RWPE1 (cell line): ENCODE results near the gene CNOT3.
"Not testable (repeated sequence)": the region's sequence is repeated elsewhere in the genome, so short reads cannot be mapped to it uniquely, and the experiment has no call there.

Source experiments
- CTCF ChIA-PET: fragments of 350-600 bp; sonication (Branson Sonifier 250); formaldehyde crosslinking; extraction: SDS; loops from one replicate; lab custom pipeline; 2021; lab: Yijun Ruan, JAX
- POLR2A ChIA-PET: fragments of 400-600 bp; formaldehyde crosslinking; extraction: SDS; loops from one replicate; lab custom pipeline; 2020; ENCODE audit warnings: antibody characterized with exemption; ENCODE audit not compliant: low non-redundant PET; lab: Yijun Ruan, JAX
- DNase-seq: peaks from one replicate; pipeline ENCODE4 v3.0.0; 2012; ENCODE audit warnings: low spot score
- H3K27ac ChIP-seq: fragments of 450-650 bp; 2 replicates; pipeline ENCODE4 v1.5.1; 2017
- CTCF ChIP-seq: fragments of 450-650 bp; conservative IDR thresholded peaks from 2 replicates; pipeline ENCODE4 v1.5.1; 2017; ENCODE audit warnings: low read depth, mild to moderate bottlenecking

Gene CNOT3

DNA sequence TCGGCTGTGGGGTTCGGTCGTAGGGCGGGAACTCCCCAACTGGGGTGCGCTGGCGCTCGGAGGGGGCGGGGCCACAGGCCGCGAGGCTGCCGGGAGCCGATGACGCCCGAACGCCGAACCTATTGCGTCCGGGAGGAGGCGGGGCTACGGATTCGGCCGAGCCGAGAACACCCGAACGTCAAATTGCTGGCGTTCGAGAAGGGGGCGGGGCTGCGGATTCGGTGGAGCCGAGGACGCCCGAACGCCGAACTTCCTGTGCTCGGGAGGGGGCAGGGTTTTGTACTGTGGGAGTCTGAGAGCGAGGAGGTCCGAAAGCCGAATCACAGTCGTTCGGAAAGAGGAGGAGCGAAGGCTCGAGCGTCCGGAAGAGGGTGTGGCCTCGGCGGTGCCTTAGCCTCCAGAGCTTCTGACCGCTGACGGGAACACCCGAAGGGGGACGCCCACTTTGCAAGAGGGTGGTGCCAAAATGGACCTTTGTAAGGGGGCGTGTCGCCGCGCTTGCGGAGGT lies 53.0 kb downstream of the CNOT3 start:
- ChIA-PET CTCF (interaction anchor here (0.6 kb wide), 1 partner anchor 21 kb away, joined by 5 read pairs; no protein-coding TSS in a partner anchor), POLR2A (interaction anchor here (1.6 to 1.7 kb wide), 2 partner anchors 8 to 10 kb away, joined by 4 to 9 read pairs; partner anchors contain the start of gene RPS9)
- peak overlapping the region; percentile 95 for H3K27ac ChIP-seq
- peak; percentile 89 for DNase-seq
- TF ChIP-seq CTCF: no peak

DNA sequence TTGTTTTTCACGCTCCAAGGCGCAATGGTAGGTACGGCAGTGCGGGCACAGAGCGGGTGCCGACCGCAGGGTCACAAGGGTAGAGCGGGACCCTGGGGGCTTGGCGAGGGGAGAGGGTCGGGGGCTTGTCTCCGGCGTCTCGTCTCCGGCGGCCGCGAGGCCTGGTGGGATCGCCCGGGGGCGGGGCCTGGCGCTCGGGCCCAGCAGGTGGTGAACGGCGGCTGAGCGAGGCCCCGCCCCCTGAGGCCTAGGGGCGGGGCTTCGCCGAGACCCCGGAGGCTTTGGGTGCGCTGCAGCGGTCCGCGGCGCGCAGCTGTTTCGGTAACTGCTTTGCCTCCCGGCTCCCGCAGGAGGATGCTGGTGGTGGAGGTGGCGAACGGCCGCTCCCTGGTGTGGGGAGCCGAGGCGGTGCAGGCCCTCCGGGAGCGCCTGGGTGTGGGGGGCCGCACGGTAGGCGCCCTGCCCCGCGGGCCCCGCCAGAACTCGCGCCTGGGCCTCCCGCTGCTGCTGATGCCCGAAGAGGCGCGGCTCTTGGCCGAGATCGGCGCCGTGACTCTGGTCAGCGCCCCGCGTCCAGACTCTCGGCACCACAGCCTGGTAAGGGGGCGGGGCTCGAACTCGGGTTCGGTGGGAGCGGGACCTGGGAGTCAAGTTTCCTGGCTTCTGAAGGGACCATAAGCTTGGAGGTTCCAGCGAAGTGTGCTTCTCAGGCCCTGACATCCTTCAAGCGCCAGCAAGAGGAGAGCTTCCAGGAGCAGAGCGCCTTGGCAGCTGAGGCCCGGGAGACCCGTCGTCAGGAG lies 53.6 kb downstream of the CNOT3 start, which contains the start of gene TSEN34:
TSEN34 (plus strand) TSS at position 298 of the 800 bp plus-strand sequence; CDS start at position 355, 57 bp downstream.
- CTCF ChIA-PET: interaction anchor here (0.6 kb wide), 1 partner anchor 22 kb away, joined by 5 read pairs; no protein-coding TSS in a partner anchor
- POLR2A ChIA-PET: interaction anchor here (0.5 to 1.7 kb wide), 2 partner anchors 9 to 40 kb away, joined by 4 to 9 read pairs; partner anchors contain the start of gene RPS9
- no peak for TF ChIP-seq CTCF
- peak within 1 kb of the TSS; percentile 95 for H3K27ac ChIP-seq
- peak; percentile 72 for DNase-seq

DNA sequence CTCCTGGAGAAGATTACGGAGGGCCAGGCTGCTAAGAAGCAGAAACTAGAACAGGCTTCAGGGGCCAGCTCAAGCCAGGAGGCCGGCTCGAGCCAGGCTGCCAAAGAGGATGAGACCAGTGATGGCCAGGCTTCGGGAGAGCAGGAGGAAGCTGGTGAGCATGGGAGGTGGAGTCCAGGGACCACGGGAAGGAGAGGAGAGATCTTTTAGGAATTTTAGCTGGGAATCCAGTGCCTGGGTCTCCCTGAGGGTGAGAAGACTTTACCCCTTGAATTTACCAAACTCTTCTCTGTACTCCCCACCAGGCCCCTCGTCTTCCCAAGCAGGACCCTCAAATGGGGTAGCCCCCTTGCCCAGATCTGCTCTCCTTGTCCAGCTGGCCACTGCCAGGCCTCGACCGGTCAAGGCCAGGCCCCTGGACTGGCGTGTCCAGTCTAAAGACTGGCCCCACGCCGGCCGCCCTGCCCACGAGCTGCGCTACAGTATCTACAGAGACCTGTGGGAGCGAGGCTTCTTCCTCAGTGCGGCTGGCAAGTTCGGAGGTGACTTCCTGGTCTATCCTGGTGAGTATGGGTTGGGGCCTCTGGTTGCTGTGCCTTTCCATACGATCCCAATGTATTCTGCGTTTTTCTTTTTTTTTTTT lies 54.4 kb downstream of the CNOT3 start:
- TF ChIP-seq CTCF: no peak
- H3K27ac ChIP-seq: peak overlapping the region; percentile 95
- DNase-seq: no peak
- ChIA-PET CTCF (no interaction called here), POLR2A (interaction anchor here (0.5 kb wide), 1 partner anchor 41 kb away, joined by 4 read pairs; no protein-coding TSS in a partner anchor)

- H3K27ac ChIP-seq: 0 out of 2 replicates have a peak overlapping the region, but pooled peaks have one; percentile 12
- no peak for DNase-seq
- ChIA-PET CTCF (no interaction called here), POLR2A (no interaction called here)
- TF ChIP-seq CTCF: no peak
Measured at GRCh38 chr19:54193011-54193410, 55.4 kb downstream of the CNOT3 start.

GRCh38 chr19:54194463-54194862 lies 56.9 kb downstream of the CNOT3 start:
- POLR2A ChIA-PET, CTCF ChIA-PET, H3K27ac ChIP-seq, DNase-seq: not testable (repeated sequence)

DNA sequence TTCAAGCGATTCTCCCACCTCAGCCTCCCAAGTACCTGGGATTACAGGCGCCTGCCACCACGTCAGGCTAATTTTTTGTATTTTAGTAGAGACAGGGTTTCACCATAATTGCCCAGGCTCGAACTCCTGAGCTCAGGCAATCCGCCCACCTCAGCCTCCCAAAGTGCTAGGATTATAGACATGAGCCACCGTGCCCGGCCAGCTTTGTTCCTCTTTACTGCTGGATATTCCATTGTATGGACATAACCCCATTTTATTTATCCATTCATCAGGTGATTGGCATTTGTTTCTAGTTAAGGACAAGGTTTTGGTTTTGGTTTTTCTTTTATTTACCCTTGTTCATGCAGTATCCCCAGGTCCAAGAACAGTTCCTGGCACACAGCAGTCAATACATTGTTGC lies 59.0 kb downstream of the CNOT3 start:
- TF ChIP-seq CTCF: no peak
- peak overlapping the region; percentile 65 for H3K27ac ChIP-seq
- DNase-seq: no peak
- ChIA-PET CTCF (no interaction called here), POLR2A (no interaction called here)
